Chondrocyte (in vitro differentiated cells): Measurements from ENCODE around the gene ITPR1. TPM values are rescaled to one million over a fixed set of nuclear protein-coding genes. Genes with fewer than 3 reads are reported as not detected.

Experiments used
- DNase-seq: peaks from one replicate; pipeline ENCODE4 v3.0.0; 2021; ENCODE audit warnings: mixed read lengths, low spot score
- H3K27ac Mint-ChIP-seq: one replicate; pipeline ENCODE4 v1.8.0; 2021; ENCODE audit warnings: mild to moderate bottlenecking, moderate library complexity, mixed read lengths; ENCODE audit not compliant: unreplicated experiment
- H3K27me3 Mint-ChIP-seq: 2 replicates; pipeline ENCODE4 v1.8.0; 2021; ENCODE audit warnings: low read depth, mixed read lengths
- H3K36me3 Mint-ChIP-seq: 2 replicates; pipeline ENCODE4 v1.8.0; 2021; ENCODE audit warnings: low read depth, mixed read lengths
- H3K4me1 Mint-ChIP-seq: 2 replicates; pipeline ENCODE4 v1.8.0; 2021; ENCODE audit warnings: low read depth, mild to moderate bottlenecking, mixed read lengths
- H3K4me3 Mint-ChIP-seq: one replicate; pipeline ENCODE4 v1.8.0; 2021; ENCODE audit warnings: mild to moderate bottlenecking, moderate library complexity, mixed read lengths; ENCODE audit not compliant: unreplicated experiment
- H3K9me3 Mint-ChIP-seq: 2 replicates; pipeline ENCODE4 v1.8.0; 2021; ENCODE audit warnings: low read depth, mixed read lengths
- CTCF ChIP-seq: fragments of 200-600 bp; sonication (generic); IDR thresholded peaks from 2 replicates; pipeline ENCODE4 v1.5.0; 2021; ENCODE audit warnings: antibody characterized with exemption, mild to moderate bottlenecking, moderate library complexity
- total RNA-seq: library from RNA; stranded (reverse); gene quantifications from 3 replicates; pipeline ENCODE4 v1.2.1, GENCODE V29; 2021

The ITPR1 gene
- total RNA-seq, 1 donor from 2014 or later, result 45.0 TPM

DNA sequence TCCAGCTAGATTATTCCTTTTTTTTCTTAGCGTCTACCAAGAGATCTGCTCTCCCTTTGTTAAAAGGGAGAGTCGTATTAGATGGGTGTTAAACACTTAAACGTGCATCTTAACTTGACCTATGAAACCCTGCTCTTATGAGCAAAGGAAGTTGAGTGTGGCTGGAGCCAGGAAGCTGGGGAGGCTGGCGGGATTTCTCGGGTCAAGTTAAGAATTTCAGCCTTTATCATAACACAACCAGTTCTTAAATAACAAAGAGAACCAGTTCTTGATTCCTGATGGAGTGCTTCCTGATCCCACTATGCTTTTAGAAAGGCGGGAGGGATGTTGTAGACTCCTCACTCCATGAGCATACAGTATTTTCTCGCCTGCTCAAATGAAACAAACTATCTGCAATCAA lies 215.1 kb downstream of the ITPR1 start:
- Mint-ChIP-seq H3K36me3 (peaks cover 21% of the 10 kb centered on the region), H3K4me1 (peaks cover 9% of the 10 kb centered on the region), H3K27me3 (no peaks in the 10 kb centered on the region), H3K9me3 (peaks cover 4% of the 10 kb centered on the region), H3K4me3 (no peak overlapping the region), H3K27ac (no peak overlapping the region)
- TF ChIP-seq CTCF, result no peak
- no peak for DNase-seq

DNA sequence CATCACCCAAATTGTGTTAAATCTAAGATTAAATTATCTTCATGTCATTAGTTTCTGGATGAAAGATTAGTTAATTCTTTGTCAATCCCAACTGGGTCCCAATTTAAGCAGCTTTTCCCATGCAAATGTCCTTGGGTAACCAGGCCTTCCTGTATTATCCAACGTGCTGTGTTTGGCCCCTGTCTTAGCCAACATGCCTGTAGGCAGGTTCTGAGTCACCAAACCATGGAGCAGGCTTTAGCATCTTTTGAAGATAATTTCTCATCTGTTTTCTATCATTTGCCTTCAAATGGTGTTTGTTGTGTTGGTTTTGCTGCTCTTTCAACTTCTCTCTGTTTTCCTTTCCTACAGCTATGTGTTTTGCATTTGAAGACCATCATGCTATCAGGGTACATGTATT lies 216.2 kb downstream of the ITPR1 start:
- H3K4me3 Mint-ChIP-seq, result no peak overlapping the region
- peaks cover 18% of the 10 kb centered on the region for H3K36me3 Mint-ChIP-seq
- no peak for TF ChIP-seq CTCF
- H3K9me3 Mint-ChIP-seq, result peaks cover 4% of the 10 kb centered on the region
- H3K27ac Mint-ChIP-seq, result no peak overlapping the region
- H3K27me3 Mint-ChIP-seq, result no peaks in the 10 kb centered on the region
- DNase-seq, result no peak
- peaks cover 9% of the 10 kb centered on the region for H3K4me1 Mint-ChIP-seq

DNA sequence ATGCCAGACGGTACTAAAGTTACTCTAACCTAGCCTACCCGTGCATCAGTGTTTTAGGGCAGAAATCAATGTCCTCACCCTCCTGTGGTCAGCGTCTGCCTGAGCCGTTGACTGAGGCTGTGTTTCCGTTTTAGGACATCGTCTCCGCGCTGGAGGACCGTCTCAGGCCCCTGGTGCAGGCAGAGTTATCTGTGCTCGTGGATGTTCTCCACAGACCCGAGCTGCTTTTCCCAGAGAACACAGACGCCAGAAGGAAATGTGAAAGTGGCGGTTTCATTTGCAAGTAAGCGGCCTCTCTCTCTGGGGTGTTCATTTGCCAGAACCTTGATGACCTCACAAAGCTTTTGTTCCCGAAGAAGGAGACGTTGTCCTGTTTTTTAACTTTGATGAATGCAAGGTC lies 217.0 kb downstream of the ITPR1 start:
- Mint-ChIP-seq H3K27ac (no peak overlapping the region), H3K4me1 (peaks cover 9% of the 10 kb centered on the region), H3K4me3 (no peak overlapping the region), H3K9me3 (peaks cover 4% of the 10 kb centered on the region), H3K27me3 (no peaks in the 10 kb centered on the region), H3K36me3 (peaks cover 18% of the 10 kb centered on the region)
- no peak for DNase-seq
- no peak for TF ChIP-seq CTCF

DNA sequence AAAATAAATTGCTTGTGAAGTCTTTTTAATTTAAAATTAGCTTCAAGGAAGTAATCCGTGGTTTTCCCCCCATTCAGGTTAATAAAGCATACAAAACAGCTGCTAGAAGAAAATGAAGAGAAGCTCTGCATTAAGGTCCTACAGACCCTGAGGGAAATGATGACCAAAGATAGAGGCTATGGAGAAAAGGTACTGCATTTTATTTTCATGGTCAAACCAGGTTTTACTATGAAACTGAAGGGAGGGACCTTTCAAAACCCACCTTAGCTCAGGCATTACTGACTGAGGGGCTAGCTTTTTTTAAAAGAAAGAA lies 218.5 kb downstream of the ITPR1 start:
- no peak for TF ChIP-seq CTCF
- peaks cover 4% of the 10 kb centered on the region for H3K9me3 Mint-ChIP-seq
- peaks cover 8% of the 10 kb centered on the region for H3K36me3 Mint-ChIP-seq

GRCh38 chr3:4712109-4712508 lies 219.0 kb downstream of the ITPR1 start:
- peaks cover 6% of the 10 kb centered on the region for H3K36me3 Mint-ChIP-seq
- no peaks in the 10 kb centered on the region for H3K27me3 Mint-ChIP-seq
- no peak for DNase-seq
- H3K4me1 Mint-ChIP-seq, result peaks cover 22% of the 10 kb centered on the region
- H3K9me3 Mint-ChIP-seq, result peaks cover 3% of the 10 kb centered on the region
- no peak overlapping the region for H3K4me3 Mint-ChIP-seq
- no peak overlapping the region for H3K27ac Mint-ChIP-seq
- no peak for TF ChIP-seq CTCF

More for the DNA sequence above, 218.5 kb downstream of the ITPR1 start:
- Mint-ChIP-seq H3K4me1 (peaks cover 17% of the 10 kb centered on the region), H3K27ac (no peak overlapping the region), H3K4me3 (no peak overlapping the region), H3K27me3 (no peaks in the 10 kb centered on the region)
- no peak for DNase-seq
